Fibroblast of skin of right quadriceps (primary cell): ENCODE results near the gene HYAL2.

ENCODE experiments used
- DNase-seq: peaks from one replicate; pipeline ENCODE4 v3.0.0-alpha.2; 2013

The HYAL2 gene

GRCh38 chr3:50268703-50269451, 53.7 kb downstream of the HYAL2 start, which contains the start of gene SEMA3B:
Gene SEMA3B (plus strand): TSS chr3:50269147. CDS start chr3:50269241, 94 bp downstream.
- DNase-seq, result no peak

DNA sequence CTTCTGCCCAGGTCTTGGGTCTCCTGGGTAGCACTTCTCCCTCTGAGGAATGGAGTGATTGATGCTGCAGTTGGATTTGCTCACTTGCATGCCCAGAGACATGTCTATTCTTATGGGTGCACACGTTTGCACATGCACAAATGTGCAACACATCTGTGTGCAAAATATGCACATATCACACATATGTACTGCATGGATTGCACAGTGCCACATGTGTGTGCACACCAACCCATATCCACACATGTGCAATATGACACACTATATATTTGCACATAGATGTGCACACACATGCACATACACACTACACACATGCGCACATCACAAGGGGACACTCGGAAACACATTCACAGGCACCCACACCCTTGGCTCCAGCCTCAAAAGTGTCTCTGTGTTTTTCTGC, 54.3 kb downstream of the HYAL2 start:
- no peak for DNase-seq
